GM19372 (cell line): ENCODE data around the gene COX15.
"Not testable (repeated sequence)": the region's sequence is repeated elsewhere in the genome, so short reads cannot be mapped to it uniquely, and the experiment has no call there.

Experiments used
- ATAC-seq: cut with Tn5 transposase; IDR thresholded peaks from one replicate; pipeline ENCODE4 v1.9.1; 2021; ENCODE audit warnings: mild to moderate bottlenecking, low read depth, moderate library complexity; ENCODE audit not compliant: unreplicated experiment

COX15 gene

DNA sequence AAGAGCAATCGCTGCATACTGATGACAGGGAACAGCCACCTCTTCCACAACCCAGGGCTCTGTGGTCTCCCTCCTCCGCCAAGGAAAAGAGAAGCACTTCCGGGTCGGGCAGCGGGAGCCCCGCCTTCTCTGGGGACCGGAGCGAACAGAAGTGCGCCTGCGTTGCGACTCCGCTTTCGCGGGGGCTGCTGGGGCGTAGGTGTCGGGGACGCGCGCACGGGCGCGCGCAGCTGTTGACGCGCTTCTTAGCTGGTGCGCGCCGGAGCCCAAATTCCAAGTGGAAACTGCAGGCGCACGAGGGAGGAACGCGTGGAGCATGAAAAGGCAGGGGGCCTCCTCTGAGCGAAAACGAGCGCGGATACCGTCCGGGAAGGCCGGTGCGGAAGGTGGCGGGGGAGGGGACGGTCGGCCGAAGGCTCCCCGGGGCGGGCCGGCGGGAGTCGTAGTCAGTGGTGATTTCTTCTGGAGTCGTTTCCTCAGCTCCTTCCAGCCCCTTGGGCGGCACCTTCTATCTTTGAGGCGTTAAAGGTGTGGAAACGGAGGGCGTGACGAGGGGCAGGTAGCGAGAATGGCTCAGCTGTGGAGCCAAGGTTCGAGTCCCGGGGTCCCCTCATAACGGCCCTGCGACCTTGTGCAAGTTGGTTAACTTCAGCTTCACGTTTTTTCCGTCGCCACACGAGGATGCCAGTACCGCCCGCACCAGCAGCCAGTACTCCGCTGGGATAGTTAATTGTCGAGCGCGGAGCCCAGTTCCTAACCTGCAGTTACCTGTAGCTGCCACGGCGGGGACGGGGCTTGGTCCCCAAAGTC is at the start of gene COX15, which contains the start of gene CUTC:
Gene COX15, minus strand, starts transcription at position 95 of the 810 bp plus-strand sequence. Its CDS starts 78 bp downstream, at position 17.
Gene CUTC, plus strand, starts transcription at position 202 of the 810 bp plus-strand sequence. Its CDS starts 115 bp downstream, at position 317.
- ATAC-seq: peak; percentile 78

DNA sequence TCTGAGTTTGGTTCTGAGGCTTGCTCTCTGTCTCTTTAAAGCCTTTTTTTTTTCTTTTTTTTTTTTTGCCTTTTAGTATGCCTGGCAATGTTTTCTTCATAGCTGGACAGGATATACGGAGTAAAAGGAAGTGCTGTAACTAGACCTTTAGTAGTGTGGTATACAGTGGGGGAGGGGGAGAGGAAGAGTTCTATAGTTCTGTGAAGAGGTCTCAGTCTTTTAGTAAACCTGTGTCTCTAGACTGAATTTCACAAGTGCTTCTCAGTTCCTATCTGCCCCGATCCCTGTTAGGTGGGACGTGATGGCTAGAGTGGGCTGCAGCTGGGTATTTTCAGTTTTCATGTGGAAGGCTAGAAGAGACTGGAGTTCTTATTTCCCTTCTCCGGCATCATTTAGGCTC is 47.4 kb upstream of the COX15 start:
- no peak for ATAC-seq

DNA sequence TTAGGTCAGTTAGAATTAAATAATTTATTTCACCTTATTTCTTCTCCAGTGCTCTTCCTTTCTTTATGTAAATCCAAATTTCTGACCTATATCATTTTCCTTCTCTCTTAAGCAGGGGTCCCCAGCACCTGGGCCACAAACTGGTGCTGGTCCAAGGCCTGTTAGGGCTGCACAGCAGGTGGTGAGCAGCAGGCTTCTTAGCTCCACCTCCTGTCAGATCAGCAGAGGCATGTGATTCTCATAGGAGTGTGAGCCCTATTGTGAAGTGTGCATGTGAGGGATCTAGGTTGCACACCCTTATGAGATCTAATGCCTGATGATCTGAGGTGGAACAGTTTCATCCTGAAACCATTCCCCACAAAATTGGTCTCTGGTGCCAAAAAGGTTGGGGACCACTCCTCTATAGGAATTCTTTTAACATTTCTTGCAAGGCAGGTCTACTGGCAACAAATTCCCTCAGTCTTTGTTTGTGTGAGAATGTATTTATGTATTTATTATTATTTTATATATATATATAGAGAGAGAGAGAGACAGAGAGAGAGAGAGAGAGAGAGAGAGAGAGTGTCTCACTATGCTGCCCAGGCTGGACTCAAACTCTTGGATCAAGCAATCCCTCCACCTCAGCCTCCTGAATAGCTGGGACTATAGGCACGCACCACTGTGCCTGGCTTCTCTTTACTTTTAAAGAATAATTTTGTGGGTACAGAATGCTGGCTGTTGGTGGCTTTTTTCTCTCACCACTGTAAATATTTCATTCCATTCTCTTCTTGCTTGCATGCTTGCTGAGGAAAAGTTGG is 46.2 kb upstream of the COX15 start:
- no peak for ATAC-seq

DNA sequence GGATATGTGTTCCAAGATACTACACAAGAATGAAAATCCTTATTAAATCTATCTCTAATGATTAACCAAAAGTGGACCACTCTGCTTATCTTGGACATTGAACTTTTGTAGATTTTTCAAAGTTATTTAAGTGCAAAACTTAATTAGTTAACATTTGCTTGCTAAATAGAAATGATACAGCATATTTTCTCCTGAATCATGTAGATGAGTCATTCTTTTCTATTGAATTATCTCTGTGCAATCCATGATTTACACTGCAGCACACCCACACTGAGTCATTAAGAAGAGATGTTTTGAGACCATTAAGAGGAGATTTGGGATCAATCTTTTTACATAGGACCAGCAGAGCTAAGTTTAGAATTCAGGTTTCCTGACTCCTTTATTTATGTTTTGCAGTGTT is 43.9 kb upstream of the COX15 start:
- ATAC-seq: no peak

DNA sequence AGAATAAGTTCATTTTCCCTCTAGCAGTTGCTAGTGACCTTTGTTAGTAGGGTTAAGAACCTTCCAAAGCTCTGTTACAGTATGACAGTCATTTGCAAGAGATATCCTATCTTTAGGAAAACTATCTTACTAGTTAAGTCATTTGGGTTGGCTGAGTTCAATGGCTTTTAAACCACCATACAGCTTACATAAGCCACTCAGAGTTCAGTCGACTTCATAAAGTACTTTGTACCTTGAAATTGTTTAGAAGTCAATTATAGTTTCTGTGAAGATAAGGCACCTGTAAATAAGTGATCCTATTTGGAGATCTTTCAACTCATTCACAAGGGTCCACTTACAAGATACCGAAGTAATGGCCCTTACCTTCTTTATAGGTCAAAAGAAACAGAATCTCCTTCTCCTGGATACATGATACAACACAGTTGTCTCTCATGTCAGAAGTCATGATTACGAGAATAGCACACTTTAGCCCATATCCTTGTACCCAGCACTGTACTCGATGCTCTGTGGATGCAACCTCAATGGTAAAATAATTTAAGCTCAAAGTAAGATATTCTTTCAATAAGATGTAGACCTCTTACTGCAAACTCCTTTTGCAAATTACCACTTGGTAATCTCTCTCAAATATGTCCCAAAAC is 38.6 kb upstream of the COX15 start:
- ATAC-seq: no peak

DNA sequence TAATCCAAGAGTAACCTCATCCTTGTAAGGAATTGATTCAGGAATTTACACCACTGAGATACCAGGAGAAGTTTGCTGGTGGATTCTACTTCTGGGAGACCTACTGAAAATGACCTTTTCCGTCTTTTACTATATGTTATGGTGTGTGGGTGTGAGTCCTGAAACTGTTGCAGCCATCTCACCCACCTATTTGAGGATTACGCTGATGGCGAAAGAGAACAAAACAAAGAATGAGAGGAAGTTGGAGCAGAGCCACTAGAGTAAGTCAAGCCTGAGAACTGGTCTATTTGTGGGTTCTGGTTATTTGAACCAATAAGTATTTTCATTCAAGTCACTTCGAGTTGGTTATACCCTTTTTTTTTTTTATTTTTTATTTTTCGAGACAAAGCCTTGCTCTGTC is 37.8 kb upstream of the COX15 start:
- no peak for ATAC-seq

DNA sequence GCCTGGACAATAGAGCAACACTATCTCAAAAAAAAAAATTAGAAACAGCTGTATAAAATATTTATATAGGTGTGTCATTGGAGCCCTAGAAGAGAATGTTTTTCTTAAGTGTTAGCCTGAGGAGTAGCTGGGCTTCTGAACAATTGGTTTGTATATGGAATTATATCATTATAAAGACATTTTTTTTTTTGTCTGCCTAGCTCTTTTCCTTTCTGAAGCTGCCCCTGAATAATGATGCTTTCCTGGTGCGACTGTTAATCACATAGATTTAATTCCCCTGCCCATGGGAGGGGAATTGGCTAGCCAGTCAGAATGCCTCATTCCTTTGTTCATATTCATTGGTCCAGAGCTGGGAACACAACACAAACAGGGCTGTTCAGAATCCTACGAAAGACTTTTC is 36.6 kb upstream of the COX15 start:
- no peak for ATAC-seq

DNA sequence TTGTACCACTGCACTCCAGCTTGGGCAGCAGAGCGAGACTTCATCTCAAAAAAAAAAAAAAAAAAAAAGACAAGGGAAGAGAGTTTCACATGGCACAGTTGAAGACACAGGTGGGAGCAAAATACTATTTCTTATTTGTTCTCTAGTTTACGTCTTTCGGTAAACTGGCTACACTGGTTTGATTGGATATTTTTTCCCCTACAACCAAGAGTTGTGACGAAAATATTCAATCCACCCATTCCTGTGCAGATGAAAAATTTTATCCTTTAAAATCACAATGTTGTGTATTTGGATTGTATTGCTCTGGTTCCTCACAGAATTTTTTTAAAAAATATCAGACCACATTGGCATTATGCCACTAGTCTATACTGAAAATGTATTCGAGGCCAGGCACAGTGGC is 36.0 kb upstream of the COX15 start:
- ATAC-seq: no peak

DNA sequence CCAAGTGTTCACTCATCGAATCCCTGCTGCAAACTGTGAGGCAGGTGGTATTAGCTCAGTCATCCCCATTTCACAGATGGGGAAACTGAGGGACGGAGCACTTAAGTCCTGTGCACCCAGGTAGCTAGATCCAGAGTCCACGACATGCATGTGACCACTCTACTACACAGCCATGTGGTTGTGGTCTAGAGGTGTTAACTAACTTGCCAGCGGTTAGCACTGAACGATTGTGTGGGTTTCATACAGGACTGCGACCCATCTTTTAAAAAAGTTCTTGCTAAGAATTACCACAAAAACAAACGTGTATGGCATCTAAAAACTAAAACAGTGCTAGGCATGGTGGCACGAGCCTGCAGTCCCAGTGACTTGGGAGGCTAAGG is 34.4 kb upstream of the COX15 start:
- ATAC-seq: peak; percentile 88

DNA sequence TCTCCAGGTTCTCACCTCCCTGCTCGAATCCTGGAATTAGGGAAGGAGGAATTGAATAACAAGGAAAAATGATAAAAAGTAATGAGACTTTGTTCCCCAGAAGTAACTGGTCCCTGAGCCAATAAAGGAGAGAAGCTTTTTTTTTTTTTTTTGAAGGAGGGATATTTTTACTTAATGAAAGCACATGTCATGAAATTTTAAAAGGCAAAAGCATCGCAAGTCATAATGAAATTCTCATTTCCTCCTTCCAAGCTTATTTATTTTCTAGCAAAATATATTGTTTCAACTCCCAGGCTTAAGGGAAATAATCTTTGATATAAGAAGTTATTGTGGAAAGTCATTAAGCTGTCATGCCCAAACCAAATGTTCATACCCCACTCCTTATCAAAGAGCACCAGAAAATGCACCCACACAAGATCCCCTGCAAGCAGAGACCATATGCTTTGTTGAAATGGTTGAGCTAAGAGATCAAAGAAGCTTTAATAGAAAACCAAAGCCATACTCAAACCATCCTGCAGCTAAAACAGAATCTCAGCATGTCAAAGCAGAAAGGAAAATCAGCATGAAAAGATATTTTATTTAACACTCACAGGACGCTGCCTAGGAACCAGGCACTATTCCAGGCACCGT is 33.9 kb upstream of the COX15 start:
- ATAC-seq: peak; percentile 24

DNA sequence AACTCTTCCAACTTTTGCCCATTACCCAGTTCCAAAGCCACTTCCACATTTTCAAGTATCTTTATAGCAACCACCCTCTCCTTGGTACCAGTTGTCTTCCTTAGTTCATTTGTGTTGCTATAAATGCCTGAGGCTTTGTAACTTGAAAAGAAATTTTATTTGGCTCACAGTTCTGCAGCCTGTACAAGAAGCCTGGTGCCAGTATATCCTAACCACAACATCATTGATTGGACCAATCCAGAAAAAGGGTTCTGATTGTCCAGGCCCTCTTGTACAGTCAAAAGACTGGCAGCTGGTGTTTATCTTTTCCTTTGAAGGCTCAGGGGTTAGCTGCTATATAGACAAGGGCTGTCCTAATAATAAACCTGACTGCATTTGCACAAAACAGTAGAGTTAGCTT is 29.4 kb upstream of the COX15 start:
- ATAC-seq: no peak

DNA sequence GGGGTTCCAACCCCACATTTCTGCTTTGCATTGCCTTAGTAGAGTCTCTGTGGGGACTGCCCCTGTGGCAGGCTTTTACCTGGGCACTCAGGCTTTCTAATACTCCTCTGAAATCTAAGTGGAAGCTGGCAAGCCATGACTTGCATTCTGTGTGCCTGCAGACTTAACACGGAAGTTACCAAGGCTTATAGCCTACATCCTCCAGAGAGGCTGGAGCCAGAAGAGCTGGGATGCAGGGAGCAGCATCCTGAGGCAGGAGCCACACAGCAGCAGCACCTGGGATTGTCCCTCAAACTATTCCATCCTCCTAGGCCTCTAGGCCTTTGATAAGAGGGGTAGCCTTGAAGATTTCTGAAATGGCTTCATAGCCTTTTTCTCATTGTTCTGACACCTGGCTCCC is 28.4 kb upstream of the COX15 start:
- ATAC-seq: no peak

DNA sequence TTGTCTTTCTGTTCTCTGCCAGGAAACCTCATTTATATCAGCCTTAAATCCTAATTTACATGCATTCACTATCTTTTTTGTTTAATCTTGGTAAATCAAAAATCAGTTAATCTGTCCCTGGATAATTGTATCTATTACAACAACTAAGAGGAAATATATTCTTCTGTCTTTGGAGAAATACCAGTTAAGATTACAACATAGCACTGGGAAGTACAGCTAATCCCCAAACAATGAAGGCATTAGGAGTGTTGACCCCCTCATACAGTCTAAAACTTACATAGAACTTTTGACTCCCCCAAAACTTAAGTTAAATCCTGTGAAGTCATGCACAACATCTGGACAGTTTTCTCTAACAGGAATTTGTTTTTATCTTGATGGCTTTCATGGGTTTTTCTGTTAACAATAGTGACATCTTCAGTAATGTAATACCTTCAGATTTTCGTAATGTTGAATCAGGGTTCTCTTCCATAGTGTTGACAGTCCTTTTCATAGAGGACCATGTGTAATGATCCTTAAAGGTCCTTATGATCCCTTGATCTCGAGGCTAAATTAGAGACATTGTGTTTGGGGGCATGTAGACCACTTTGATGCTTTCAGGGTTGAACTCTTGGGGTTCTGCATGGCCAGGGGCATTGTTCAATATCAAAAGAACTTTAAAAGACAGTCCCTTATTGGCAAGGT is 26.4 kb upstream of the COX15 start:
- no peak for ATAC-seq

DNA sequence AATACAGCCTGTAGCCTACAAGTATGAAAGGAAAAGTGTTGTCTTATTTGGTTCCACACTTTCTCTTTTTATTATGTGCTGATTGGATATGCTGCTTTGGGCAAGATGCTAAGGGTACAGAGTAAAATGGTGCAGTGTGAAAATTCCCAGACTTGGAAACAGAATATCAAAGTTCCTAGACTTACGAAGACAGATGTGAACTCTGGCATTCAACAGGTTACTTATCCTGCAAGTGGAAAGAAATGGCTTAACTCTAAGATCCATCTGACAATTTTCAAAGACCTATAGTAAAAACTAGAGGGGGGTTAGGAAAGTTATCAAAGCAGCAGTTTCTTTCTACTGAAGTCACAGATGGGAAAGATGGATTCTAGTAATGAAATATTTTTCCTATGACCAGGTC is 24.2 kb upstream of the COX15 start:
- ATAC-seq: no peak

DNA sequence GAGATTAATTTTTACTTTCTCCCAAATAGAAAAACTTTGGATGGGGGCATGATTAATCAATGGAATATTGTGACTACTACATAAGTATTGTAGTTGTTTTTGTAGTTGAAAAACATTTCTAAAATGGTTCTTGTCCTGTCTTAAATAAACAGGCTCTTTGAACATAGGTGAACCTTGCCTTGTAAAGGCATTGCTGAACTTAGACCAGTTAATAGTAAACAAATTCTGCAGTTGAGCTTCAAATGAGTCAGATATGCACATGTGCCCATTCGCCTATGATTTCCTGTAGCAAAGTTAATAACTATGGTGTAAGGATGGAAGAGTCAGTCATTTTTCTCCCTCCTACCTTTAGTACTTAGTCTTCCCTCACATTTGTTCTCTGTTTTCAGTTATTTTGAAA is 22.7 kb upstream of the COX15 start:
- ATAC-seq: no peak

DNA sequence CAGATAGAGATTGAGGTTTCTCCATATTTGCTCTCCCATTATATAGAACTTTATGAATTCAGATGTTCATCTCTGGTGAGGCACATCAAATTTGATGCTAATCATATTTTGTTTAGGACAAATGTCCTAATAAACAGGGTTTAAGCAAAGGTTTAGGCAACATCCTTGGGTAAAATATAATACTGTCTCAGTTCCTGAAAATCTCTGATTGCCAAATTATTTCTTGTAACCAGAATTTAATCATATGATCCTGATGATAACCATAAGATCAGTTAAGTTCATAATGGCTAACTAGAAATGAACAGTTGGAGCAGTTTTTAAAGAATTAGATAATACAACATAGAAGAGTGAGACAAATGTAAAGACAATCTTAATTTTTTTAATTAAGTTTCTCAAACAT is 18.7 kb upstream of the COX15 start:
- ATAC-seq: no peak

DNA sequence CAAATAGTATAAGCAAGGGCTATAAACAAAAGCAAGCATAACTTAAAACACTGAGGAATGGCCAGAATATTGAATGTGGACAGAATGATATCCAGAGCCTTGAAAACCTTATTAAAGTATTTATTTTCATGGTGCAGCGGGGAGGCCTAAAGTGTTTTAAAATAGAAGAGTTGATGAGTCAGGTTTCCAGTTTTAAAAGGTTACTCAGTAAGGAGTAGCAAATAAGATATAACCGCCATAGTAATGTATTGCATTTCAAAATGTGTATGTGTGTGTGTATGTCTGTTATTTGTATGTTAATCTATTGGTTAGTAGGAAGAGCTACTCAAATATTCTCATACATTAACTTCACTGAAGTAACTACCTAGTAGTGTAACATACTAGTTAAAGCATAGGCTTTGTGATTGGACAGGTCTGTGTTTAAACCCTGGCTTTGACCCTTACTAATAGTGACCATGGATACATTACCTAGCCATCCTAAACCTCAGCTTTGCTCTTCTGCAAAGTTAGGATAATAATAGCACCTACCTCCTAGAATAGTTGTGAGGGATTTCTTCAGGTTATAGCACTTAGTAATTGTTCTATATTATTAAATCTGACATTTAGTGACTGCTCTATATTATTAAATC is 17.0 kb upstream of the COX15 start:
- ATAC-seq: no peak

DNA sequence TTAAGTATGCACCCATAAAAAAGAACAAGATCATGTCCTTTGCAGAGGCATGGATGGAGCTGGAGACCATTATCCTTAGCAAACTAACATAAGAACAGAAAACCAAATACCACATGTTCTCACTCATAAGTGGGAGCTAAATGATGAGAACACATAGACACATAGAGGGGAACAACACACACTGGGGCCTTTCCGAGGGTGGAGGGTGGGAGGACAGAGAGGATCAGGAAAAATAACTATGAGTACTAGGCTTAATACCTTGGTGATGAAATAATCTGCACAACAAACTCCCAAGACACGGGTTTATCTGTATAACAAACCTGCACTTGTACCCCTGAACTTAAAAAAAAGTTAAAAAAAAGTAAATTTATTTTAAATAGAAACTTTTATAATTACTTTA is 14.2 kb upstream of the COX15 start:
- not testable (repeated sequence) for ATAC-seq

DNA sequence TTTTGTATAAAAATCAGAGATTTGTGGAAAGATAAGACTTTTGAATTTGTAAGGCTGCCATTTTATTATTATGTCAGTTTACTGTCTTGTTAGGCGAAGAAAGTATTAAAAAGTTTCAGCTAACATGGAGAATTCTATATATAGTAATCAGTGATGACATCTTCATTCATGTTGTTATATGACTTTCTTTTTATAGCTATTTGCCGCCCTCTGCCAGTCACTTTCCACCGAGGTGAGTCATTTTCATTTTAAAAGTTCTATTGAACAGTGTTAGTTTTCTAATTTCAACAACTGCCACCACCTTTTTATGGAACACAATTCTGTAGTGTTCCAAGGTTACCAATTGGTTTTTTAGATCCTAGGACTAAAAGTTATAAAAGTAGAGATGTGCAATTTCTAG is 11.9 kb upstream of the COX15 start:
- ATAC-seq: no peak

DNA sequence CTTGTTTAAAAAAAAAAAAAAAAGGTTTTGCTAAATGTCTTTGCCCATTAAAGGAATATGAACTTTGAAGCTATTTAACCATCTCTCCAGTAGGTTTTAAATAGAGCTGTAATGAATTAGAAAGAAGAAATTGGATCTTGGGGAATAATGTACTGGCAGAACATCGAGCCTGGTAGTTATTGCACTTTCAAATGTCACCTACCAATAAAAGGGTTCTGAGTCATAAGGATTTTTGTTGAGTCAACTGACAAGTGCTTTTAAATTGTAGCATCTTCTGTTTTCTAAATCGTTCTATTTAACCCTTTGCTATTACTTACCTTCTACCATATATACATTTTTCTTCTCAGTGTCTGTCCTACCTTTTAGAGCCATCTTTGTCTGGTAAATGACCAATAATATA is 10.8 kb upstream of the COX15 start:
- ATAC-seq: no peak
